SK-N-SH (cell line): Measurements from ENCODE around the gene SOX10. TPM values are rescaled to one million over a fixed set of nuclear protein-coding genes. Genes with fewer than 3 reads are reported as not detected.

Experiments used
- CTCF ChIA-PET: fragments of 300-600, 350-600 bp; formaldehyde crosslinking; extraction: SDS; loops from one replicate; lab custom pipeline; 2021; lab: Yijun Ruan, JAX
- POLR2A ChIA-PET: fragments of 350-600 bp; sonication (Branson Sonifier 250); formaldehyde crosslinking; extraction: SDS; loops from one replicate; lab custom pipeline; 2020; ENCODE audit warnings: antibody characterized with exemption, inconsistent platforms; lab: Yijun Ruan, JAX
- DNase-seq: peaks from one replicate; pipeline ENCODE4 v3.0.0; 2012
- H2AFZ ChIP-seq: fragments of 200-600 bp; sonication (generic); 2 replicates; pipeline ENCODE4 v1.8.1; 2016; ENCODE audit warnings: antibody characterized with exemption, mild to moderate bottlenecking, low read depth
- H3F3A ChIP-seq: fragments of 200-600 bp; sonication (generic); replicated peaks from 2 replicates; pipeline ENCODE3; 2016; ENCODE audit warnings: antibody characterized with exemption, mild to moderate bottlenecking; ENCODE audit not compliant: insufficient read depth
- H3K27ac ChIP-seq, 2 experiments: fragments of 200-500 bp in 1 of 2; fragments of 200-600 bp in 1 of 2; sonication (Bioruptor generic) in 1 of 2; sonication (generic), shearing (Covaris generic) in 1 of 2; 2 replicates each; pipeline versions ENCODE4 v1.5.1 to v1.6.1; 2014 to 2016; ENCODE audit warnings: low read depth in 2 of 2, inconsistent platforms in 1 of 2, low read length in 1 of 2, mild to moderate bottlenecking in 1 of 2, mixed read lengths in 1 of 2
- H3K27me3 ChIP-seq: fragments of 200-600 bp; sonication (generic), shearing (Covaris generic); 2 replicates; pipeline ENCODE4 v1.6.1; 2016; ENCODE audit warnings: mixed run types; ENCODE audit not compliant: insufficient read depth
- H3K36me3 ChIP-seq, 2 experiments: fragments of 200-500 bp in 1 of 2; fragments of 200-600 bp in 1 of 2; sonication (Bioruptor generic) in 1 of 2; sonication (generic) in 1 of 2; replicated peaks in 1 of 2; 2 replicates each; pipeline versions ENCODE3 to v1.5.1; 2014 to 2016; ENCODE audit warnings: low read length in 1 of 2, mild to moderate bottlenecking in 1 of 2; ENCODE audit not compliant: insufficient read depth in 2 of 2, control insufficient read depth in 1 of 2
- H3K4me1 ChIP-seq, 2 experiments: fragments of 200-500 bp in 1 of 2; fragments of 200-600 bp in 1 of 2; sonication (Bioruptor generic) in 1 of 2; sonication (generic), shearing (Covaris generic) in 1 of 2; 2 replicates each; pipeline versions ENCODE4 v1.5.1 to v1.6.1; 2014 to 2016; ENCODE audit warnings: low read depth in 1 of 2, low read length in 1 of 2, mixed run types in 1 of 2; ENCODE audit not compliant: insufficient read depth in 2 of 2, control insufficient read depth in 1 of 2
- H3K4me2 ChIP-seq: fragments of 200-600 bp; sonication (generic), shearing (Covaris generic); 2 replicates; pipeline ENCODE4 v1.6.1; 2017; ENCODE audit warnings: mixed run types
- H3K4me3 ChIP-seq, 2 experiments: fragments of 200-500 bp in 1 of 2; fragments of 200-600 bp in 1 of 2; sonication (Bioruptor generic) in 1 of 2; sonication (generic), shearing (Covaris generic) in 1 of 2; 2 replicates each; pipeline versions ENCODE4 v1.5.1 to v1.8.1; 2014 to 2016; ENCODE audit warnings: low read depth in 2 of 2, inconsistent platforms in 1 of 2, low read length in 1 of 2, mild to moderate bottlenecking in 1 of 2, mixed read lengths in 1 of 2, moderate library complexity in 1 of 2
- H3K79me2 ChIP-seq: fragments of 200-600 bp; sonication (generic); 2 replicates; pipeline ENCODE4 v1.8.1; 2017; ENCODE audit warnings: mild to moderate bottlenecking; ENCODE audit not compliant: insufficient read depth
- H3K9ac ChIP-seq: fragments of 200-600 bp; sonication (generic); 2 replicates; pipeline ENCODE4 v1.6.1; 2017; ENCODE audit warnings: mixed run types
- H3K9me2 ChIP-seq: fragments of 200-600 bp; sonication (generic); 2 replicates; pipeline ENCODE4 v1.6.1; 2017; ENCODE audit warnings: mixed run types
- H3K9me3 ChIP-seq: fragments of 200-600 bp; sonication (generic); 2 replicates; pipeline ENCODE4 v1.6.1; 2017; ENCODE audit warnings: mixed run types, mild to moderate bottlenecking, moderate library complexity
- H4K20me1 ChIP-seq: fragments of 200-600 bp; sonication (generic); 2 replicates; pipeline ENCODE4 v1.6.1; 2017; ENCODE audit warnings: mild to moderate bottlenecking, mixed run types; ENCODE audit not compliant: insufficient read depth
- CHD2 ChIP-seq: fragments of 150-350 bp; IDR thresholded peaks from 2 replicates; pipeline ENCODE4 v1.6.1; 2018; ENCODE audit warnings: low read length; ENCODE audit not compliant: partially characterized antibody
- CTCF ChIP-seq: fragments of 200-600 bp; sonication (generic); IDR thresholded peaks from 2 replicates; pipeline ENCODE4 v1.6.1; 2017; ENCODE audit warnings: antibody characterized with exemption, mild to moderate bottlenecking, moderate library complexity
- EZH2phosphoT487 ChIP-seq: fragments of 200-600 bp; sonication (generic); IDR thresholded peaks from 2 replicates; pipeline ENCODE4 v1.6.1; 2017; ENCODE audit warnings: low read depth, mixed run types, mild to moderate bottlenecking, antibody characterized with exemption, moderate library complexity, borderline replicate concordance
- FOXJ3 ChIP-seq: sonication (generic); formaldehyde crosslinking; IDR thresholded peaks from 2 replicates; pipeline ENCODE4 v1.5.1; 2020; ENCODE audit warnings: mild to moderate bottlenecking, missing genetic modification reagents
- JUND ChIP-seq: IDR thresholded peaks from 2 replicates; pipeline ENCODE4 v1.4.0; 2012
- NFIC ChIP-seq: IDR thresholded peaks from 2 replicates; pipeline ENCODE4 v1.4.0; 2012; ENCODE audit warnings: borderline replicate concordance
- NRF1 ChIP-seq: IDR thresholded peaks from 2 replicates; pipeline ENCODE4 v1.6.1; 2012; ENCODE audit warnings: low read depth, mild to moderate bottlenecking, low read length
- POLR2AphosphoS5 ChIP-seq: IDR thresholded peaks from 2 replicates; pipeline ENCODE4 v1.6.1; 2012; ENCODE audit warnings: low read depth, low read length
- RAD21 ChIP-seq: IDR thresholded peaks from 2 replicates; pipeline ENCODE4 v1.6.1; 2012; ENCODE audit warnings: mild to moderate bottlenecking, low read length
- RCOR1 ChIP-seq: fragments of 150-350 bp; IDR thresholded peaks from 2 replicates; pipeline ENCODE4 v1.6.1; 2017; ENCODE audit warnings: antibody characterized with exemption, low read length
- SIN3A ChIP-seq: IDR thresholded peaks from 2 replicates; pipeline ENCODE4 v1.6.1; 2012; ENCODE audit warnings: low read depth, mild to moderate bottlenecking, low read length, moderate library complexity, borderline replicate concordance
- TCF12 ChIP-seq: IDR thresholded peaks from 2 replicates; pipeline ENCODE4 v1.4.0; 2012
- TEAD4 ChIP-seq: IDR thresholded peaks from 2 replicates; pipeline ENCODE4 v1.4.0; 2012; ENCODE audit warnings: mild to moderate bottlenecking, borderline replicate concordance; ENCODE audit not compliant: insufficient read depth
- USF1 ChIP-seq: IDR thresholded peaks from 2 replicates; pipeline ENCODE4 v1.4.0; 2012; ENCODE audit warnings: low read depth, borderline replicate concordance
- YY1 ChIP-seq: IDR thresholded peaks from 2 replicates; pipeline ENCODE4 v1.4.0; 2012; ENCODE audit warnings: low read depth, mild to moderate bottlenecking
- ZBTB33 ChIP-seq: IDR thresholded peaks from 2 replicates; pipeline ENCODE4 v1.4.0; 2012; ENCODE audit warnings: low read depth, borderline replicate concordance
- WGBS: methylation state at CpG from one replicate; pipeline ENCODE4 v1.1.6; 2017; ENCODE audit warnings: low lambda C conversion rate; 5-methylcytosine and 5-hydroxymethylcytosine counted together
- polyA plus RNA-seq, 3 experiments: library from polyadenylated mRNA; depleted of rRNA; stranded (reverse); fragments of >200 nt; gene quantifications; 2 replicates each; pipeline ENCODE4 v1.2.3, GENCODE V29; 2012

SOX10 gene
- polyA plus RNA-seq, 1 of the 3 experiments (the other 2 are of a cell fraction) = not detected

- Histone ChIP-seq H3K36me3 (no peaks in the 10 kb centered on the region), H3K4me2 (no peak overlapping the region), H3K9ac (no peak overlapping the region), H4K20me1 (no peaks in the 10 kb centered on the region), H3K27me3 (no peaks in the 10 kb centered on the region), H3K9me3 (no peaks in the 10 kb centered on the region), H3F3A (no peaks in the 10 kb centered on the region), H3K79me2 (no peaks in the 10 kb centered on the region), H3K27ac (no peak overlapping the region), H3K4me1 (no peaks in the 10 kb centered on the region), H3K4me3 (no peak overlapping the region), H3K9me2 (no peaks in the 10 kb centered on the region), H2AFZ (no peak overlapping the region)
- WGBS = 95% methylated on average over 6 of the region's 8 CpGs
- ChIA-PET POLR2A (no interaction called here), CTCF (no interaction called here)
- TF ChIP-seq EZH2phosphoT487 (no peak), NRF1 (no peak), NFIC (no peak), CHD2 (no peak), RCOR1 (no peak), JUND (no peak), TEAD4 (no peak), POLR2AphosphoS5 (no peak), SIN3A (no peak), FOXJ3 (CRISPR knock-in tag) (no peak), TCF12 (no peak), ZBTB33 (no peak), YY1 (no peak), USF1 (no peak), CTCF (no peak)
- DNase-seq = no peak
Measured at GRCh38 chr22:38025514-38025913, 41.2 kb upstream of the SOX10 start.

GRCh38 chr22:38023045-38023444 is 38.7 kb upstream of the SOX10 start:
- Histone ChIP-seq H3K79me2 (no peaks in the 10 kb centered on the region), H3K4me3 (no peak overlapping the region), H3K9me3 (no peaks in the 10 kb centered on the region), H2AFZ (no peak overlapping the region), H3K4me2 (no peak overlapping the region), H4K20me1 (no peaks in the 10 kb centered on the region), H3K27ac (no peak overlapping the region), H3K9ac (no peak overlapping the region), H3K4me1 (no peaks in the 10 kb centered on the region), H3F3A (no peaks in the 10 kb centered on the region), H3K9me2 (no peaks in the 10 kb centered on the region), H3K36me3 (no peaks in the 10 kb centered on the region), H3K27me3 (no peaks in the 10 kb centered on the region)
- CTCF ChIA-PET = no interaction called here
- no peak for DNase-seq
- no peak for TF ChIP-seq RAD21
- no peak for TF ChIP-seq POLR2AphosphoS5
- POLR2A ChIA-PET = no interaction called here
- 73% methylated on average over 2 of the region's 6 CpGs for WGBS
